NCI-H1105 (cell line): Measurements from ENCODE around the gene KCNQ1.

Source experiments
- DNase-seq: peaks from one replicate; lab custom pipeline; 2025; lab: John Stamatoyannopoulos, UW

The KCNQ1 gene

DNA sequence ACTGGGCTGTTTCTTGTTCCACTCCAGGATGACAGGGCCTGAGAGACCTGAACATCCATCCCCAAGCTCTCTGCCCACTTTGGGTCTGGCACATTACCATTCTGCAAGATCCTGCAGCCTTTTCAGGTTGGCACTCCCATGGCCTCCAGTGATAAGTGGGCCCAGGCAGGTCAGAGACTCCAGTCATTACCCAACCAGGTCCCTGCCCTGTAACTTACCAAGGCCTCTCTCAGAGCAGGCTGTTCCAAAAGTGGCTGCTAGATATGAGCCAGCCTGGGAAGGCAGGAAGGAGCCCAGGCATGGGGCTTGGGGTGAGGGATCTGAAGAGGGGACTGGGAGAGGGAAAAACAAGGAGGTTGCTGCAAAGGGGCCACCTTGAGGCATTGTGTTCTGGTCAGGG is 219.1 kb downstream of the KCNQ1 start:
- DNase-seq: no peak

DNA sequence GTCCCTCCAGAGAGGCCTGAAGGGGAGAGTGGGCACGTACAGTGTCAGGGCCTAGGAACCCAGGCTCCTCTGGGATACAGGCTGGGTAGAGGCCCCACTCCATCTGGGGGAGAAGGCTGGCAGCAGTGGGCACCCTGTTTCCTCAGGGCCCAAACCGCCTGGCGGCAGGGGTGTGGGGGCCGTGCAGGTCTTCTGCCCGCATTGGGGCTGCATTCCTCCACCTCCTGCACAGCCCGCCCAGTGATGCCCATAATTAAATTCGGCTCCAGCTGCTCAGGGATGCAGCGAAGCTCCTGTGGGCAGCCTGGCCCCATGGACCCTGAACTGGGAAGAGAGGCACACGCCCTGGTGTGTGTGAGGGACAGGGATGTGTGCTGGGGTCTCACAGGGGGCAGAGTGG is 219.6 kb downstream of the KCNQ1 start:
- DNase-seq: no peak

DNA sequence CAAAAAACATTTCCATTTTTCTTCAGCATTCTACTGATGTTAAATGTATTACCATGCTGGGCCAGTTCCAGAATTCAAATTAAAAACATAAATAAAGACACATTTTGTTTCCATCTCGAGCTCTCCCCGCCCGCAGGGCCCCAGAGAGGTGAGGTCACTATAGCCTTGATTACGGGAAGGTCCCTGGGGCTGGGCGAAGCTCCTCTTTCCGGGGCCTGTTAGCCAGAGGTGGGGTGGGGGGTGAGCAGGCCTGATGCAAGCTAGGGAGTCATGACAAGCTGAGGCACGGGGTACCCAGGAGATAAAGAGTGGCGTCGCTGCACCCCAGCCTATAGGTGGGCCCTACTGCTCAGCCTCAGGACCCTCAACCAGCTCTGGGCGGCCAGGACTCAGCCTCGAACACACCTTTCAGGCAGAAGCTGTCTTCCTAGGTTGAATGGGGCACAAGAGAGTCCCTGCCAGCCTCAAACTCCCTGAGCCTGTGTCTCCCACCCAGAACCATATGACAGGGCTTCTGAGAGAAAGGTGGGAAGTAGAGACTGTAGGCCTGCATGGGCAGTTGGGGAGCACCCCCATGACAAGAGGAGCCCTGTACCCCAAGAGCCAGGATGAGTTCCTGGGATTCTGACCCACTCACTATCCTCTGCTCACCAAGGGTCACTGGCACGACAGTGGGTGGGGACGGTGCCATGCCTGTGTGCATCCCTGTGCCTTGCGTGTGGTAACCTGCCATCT is 220.2 kb downstream of the KCNQ1 start:
- DNase-seq: no peak

DNA sequence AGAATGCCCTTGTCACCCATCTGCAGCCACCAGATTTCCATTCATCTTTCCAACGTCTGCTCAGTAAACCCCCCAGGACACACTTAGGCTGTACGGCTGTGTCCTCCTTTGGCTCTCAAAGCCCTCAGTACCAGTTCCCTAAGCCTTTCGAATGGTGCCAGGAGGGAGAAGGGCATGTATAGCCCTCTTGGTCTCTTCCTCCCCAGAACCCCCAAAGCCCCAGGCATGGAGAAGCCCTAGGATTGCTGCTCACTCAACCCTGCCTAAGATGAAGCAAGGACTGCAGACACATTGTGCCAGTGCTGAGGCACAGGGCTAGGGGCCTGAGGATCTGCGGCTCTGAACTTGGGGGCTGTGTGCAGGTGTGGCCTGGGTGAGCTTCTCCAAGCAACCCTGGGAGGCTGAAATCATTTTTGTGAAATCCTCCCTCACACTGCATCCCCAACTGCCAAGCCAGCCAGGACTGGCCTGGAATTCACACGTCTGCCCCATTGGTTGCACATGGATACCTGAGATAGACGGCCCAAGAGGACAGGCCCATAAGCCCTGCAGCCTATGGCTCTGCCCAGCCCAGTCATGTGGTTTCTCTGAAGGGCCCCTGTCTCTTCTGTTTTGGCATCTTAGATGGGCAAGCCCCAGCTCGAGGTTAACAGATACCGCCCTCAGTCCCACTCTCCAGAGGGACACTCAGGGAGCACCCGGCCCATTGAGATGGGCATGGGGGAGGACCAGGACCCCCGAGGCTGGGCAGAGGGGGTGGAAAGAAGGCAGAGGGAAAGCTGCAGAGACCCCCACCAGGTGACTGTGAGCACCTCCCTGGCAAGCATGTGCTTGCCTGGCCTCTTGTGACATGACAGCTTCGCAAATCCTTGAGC is 221.0 kb downstream of the KCNQ1 start:
- no peak for DNase-seq

DNA sequence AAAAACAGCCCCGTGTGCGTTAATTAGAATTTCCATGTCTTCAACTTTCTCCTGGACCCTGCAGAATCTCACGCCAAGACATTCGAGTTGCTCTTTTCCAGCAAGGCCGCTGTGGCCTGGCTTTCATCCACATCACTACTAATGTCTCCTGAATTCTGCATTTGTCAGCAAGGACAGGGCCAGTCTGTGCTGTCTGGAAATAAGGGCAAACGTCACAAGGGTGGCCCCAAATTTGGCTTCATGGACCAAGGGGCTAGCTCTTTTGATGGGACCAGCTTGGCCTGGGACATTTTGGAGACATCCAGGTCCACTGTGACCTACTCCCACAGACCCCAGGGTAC is 221.6 kb downstream of the KCNQ1 start:
- no peak for DNase-seq

DNA sequence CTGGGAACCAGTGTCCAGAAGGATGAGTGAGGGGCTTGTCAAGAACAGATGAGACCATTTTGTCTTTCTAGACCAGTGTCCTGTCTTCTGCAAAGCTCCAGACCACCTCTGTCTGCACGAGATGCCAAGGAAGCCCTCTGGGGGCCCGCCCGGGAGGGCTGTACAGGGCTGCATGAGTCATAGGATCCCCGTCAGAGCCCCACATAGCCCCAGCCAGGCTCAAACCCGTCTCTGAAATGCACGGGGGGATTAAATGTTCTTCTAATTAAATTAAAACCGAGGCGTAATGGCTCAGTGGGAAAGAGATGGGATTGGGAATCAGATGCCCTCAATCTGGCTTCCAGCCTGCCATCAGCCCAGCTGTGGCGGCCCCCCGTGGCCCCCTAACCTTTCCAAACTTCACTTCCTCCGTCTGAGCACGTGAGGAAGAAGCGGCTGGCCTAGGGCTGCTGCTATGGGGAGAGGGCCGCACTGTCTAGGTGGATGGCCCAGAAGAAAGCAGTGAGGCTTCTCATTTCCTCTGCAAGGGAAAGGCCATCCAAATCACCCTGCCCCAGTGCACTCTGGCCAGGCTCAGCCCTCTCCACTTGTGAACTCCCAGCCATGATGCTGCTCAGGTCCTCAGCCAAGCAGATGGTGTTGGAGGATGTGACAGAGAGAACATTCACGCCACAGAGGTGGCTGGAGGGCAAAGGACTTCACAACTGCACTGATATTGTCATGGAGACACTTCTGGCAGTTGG is 222.2 kb downstream of the KCNQ1 start:
- no peak for DNase-seq

DNA sequence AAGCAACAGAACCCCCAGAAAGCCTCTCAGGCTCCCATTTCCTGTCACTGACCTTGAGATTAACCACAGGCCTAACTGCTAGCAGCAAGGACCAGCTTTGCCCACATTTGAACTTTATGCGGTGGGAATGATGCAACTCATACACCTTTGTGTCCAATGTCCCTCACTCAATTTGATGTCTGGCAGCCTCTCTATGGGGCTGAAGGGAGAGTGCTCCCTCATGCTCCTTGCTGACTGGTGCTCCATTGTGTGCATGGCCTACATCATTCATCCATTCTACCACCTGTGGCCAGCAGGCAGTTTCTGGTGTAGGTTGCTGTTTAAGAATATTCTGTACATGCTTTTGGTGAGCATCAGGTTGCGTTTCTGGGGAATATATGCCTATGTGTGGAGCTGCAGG is 223.1 kb downstream of the KCNQ1 start:
- DNase-seq: no peak

DNA sequence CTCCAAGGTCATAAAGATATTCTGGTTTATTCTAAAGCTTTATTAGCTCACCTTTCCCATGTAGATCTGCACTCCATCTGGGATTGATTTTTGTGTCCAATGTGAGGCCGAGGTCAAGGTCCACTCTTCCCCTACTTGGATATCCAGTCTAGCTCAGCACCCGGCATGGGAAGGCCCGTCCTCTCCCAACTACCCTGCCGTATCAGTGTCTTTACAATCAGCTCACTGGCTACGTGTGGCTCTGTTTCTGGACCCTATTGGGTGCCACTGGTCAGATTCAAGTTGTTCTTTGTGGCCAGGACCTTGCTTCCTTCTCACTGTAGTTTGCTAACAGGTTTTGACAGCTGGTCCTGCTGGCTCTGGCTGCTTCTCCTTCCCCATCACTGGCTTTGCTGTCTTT is 224.1 kb downstream of the KCNQ1 start:
- no peak for DNase-seq

DNA sequence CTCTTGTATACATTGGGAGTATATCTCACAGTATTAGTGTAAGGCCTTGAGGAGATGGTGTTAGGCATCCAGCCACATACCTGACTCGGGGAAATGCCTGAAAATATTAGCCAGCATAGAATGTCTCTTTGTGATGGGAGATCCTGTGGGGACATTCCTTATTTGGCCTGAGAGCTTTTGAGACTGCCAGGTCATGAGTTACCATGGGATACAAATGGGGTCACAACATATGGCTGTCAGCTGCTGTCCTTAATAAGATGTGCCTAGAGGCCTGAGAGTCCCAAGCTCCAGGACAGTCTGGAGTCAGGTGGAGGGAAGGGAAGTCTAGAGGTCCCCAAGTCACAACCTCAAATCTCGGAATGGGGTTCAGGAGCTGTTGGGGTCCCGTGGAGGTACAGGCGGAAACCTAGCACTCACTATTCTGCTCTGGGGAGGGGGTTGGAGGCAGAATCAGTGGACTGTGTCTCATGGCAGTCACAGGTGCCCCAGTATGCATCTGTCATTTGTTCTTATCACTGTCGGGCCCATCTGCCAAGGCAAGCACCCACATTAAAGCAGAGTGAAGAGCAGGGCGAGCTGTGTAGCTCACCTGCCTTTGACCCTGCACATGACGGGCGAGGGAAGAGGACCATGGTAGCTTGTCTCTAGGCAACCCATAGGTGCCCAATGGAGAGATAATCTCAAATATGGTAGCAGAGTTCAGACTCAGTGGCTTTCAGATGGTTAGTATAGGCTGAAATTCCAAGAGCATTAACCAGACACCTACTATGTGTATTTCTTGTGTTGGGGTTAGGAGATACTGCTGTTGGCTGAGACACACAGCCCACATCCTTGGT is 225.0 kb downstream of the KCNQ1 start:
- no peak for DNase-seq

DNA sequence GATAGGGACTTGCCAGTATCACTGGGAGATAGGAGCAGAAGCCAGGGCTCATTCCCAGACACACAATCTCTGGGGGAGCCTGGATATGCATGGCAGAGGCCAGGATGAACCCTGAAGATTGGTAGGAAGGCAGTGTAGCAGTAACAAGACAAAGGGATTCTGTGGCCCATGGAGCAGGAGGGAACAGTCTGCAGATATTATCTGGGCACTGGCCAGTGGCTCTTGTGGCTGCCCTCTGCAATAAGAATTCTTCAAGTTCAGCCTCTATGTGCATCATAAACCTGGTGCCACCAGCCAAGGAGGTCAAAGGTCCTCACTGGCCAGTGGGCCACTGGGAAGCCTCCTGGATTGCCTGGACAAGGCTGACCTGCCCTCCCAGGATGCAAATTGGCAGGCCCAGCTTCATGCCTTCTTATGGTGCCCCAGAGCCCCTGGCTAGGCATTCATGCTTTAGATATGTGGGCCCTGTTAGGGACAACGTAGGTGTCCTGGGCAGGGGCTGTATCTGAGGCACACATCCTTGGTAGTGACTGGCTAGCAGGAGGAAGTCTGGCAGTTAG is 225.8 kb downstream of the KCNQ1 start:
- DNase-seq: no peak

DNA sequence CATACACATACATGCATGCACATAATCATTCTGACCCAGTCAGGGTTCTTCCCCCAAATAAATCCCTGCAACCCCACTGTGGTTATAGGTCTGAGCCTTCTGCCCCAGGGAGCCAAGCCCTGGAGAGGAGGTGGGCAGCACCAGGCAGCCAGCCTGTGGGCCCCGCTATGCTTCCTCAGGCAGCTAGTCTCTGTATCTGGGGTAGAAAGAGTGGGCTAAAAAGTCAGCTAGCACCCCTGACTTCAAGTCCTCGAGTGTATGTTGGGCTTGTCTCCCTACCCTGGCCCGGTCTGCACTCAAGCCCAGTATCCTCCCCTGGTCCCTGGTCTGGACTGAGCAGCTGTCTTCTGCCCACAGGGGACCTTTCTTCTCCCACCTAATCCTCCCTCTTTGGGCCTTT is 226.9 kb downstream of the KCNQ1 start:
- DNase-seq: no peak

DNA sequence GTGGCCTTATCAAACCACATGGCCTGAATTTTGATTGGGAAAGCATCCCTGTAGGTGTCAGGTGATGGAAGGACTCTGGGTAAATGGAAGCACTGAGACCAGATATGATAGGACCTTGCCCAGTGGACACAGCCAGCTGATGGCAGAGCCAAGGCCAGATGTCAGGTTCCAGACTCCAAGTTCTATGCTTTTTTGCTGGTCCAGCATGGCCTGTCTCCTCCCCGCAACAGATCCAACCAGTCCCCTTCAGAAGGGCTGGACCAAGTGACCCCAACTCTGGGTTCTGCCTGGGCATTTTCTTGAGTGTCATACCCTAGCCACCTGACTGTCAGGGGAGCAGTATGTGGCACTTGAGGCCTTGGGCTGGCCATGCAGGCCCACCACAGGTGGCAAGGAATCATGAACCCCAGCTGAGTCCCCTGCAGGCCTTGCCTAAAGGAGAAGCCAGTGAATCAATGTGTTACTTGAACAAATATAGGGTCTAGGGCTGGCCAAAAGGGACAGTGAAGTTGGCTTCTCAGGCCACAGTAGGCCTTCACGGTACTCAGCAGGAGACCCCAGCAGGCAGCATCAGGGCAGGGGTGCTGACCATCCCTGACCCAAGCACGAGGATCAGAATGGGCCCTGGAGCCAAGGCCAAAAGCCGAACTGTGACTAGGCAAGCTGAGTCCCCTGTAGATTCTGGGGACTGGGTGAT is 227.9 kb downstream of the KCNQ1 start:
- no peak for DNase-seq

DNA sequence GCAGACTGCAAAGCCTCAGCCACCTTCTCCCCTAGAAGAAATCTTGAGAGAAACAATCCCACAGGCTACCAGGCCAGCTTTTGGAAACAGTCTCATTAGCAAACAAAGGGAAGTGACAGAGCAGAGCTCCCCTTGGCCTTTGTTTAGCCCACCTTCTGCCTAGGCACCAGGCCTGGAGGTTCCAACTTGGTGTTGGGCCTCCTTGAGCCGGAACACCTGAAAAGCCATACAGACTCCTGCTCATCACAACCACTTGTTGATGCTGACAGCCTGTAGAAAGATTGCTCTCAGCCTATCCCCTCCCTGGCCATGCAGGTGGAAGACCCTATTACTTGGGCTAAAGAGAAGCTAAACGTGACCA is 228.4 kb downstream of the KCNQ1 start:
- no peak for DNase-seq

DNA sequence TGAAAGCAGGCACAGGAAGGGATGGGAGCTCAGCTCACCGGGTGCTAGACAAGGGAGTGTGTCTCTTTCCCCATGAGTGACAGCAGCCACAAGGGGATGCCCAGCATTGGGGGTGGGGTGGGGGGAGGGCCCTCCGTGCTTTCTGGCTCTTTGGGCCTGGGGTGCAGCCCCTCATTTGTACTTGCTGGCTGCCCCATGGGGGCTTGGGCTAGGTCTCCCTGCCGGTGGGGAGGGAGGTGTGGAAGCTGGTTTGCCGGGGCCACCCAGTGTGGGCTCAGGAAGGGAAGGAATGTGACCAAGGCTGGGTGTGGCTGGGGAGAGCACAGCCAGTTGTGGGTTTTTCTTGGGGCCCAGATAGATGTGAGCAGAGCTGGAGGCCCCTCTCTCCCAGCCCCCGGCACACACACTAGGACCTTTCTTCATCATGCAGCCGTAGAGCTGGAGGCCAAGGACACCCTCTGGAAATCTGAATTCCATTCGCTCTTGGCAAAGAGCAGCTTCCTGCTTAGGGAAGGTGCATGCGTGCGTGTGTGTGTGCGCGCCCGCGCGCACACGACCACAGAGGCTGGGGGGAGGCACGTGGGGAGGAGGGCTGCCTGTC is 229.2 kb downstream of the KCNQ1 start:
- DNase-seq: no peak

DNA sequence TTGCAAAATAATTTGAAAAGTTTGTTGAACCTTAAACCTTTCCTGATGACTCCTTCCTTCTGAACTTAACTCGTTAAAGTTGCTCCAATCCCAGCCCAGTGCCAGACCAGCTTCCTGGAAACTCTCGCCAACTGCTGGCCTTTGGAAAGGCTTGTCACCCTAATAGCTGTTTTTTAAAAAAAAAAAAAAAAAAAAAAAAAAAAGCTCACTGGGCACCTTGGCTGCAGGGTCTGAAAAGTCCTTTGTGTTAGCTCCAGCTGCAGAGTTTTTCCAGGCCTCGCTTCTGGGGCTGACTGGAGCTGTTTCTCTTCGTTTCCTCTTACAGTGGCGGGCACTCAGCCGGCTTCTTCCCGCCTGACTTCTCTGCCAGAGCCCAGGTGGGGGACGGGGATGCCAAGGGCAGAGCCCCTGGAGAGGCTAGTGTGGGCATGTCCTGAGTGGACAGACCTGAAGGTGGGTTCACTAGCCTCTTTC is 229.9 kb downstream of the KCNQ1 start:
- no peak for DNase-seq

DNA sequence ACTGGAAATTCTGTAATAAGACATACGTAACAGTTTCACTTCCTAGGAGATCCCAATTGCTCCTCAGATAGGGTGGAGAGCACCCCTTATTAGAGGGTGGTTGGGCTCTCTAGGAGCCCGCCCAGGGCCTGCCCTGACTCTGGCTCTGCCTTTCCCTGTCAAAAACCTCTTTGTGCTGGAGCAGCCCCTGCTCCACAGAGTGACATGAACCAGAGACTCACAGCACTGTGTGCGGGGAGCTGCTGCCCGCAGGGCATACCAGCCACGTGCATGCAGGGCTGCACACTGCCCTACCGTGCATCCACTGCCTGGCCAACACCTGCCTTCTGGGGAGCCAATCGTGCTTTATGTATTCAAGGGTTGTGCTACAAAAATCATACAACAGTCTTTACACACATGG is 230.7 kb downstream of the KCNQ1 start:
- no peak for DNase-seq

DNA sequence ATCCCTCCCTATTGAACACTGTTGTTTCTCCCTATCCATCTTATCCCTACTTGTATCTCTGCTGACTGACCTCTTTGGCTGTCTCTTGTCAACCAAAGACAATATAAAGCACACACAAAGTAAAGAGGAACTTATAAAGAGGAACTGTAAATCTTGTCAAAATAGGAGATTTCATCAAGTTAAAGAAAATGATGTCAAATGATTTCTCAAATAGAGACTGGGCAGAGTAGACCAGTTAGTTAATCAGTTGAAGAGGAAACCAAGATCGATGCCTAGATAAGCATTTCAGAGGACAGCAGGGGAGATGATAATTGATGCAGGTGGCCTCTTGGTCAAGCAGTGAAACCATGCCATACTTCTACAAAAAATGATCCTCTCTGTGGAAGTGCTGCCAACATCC is 232.3 kb downstream of the KCNQ1 start:
- no peak for DNase-seq

DNA sequence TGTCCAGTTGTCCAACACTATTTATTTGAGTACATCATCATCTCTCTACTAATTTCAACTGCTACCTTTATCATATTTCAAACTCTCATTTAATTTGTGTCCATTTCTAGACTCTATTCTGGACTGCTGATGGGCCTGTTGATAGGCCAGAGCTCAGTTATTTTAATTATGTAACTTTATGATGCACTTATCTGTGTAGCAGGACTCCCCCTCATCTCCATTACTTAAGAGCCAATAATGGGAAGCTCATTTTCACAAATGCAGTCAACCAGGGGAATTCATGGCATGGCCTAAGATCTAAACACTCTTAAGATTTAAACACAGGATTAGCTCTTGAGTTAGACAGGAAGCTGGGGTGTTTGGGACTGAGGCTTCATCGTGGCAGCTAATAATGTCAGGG is 233.6 kb downstream of the KCNQ1 start:
- no peak for DNase-seq

DNA sequence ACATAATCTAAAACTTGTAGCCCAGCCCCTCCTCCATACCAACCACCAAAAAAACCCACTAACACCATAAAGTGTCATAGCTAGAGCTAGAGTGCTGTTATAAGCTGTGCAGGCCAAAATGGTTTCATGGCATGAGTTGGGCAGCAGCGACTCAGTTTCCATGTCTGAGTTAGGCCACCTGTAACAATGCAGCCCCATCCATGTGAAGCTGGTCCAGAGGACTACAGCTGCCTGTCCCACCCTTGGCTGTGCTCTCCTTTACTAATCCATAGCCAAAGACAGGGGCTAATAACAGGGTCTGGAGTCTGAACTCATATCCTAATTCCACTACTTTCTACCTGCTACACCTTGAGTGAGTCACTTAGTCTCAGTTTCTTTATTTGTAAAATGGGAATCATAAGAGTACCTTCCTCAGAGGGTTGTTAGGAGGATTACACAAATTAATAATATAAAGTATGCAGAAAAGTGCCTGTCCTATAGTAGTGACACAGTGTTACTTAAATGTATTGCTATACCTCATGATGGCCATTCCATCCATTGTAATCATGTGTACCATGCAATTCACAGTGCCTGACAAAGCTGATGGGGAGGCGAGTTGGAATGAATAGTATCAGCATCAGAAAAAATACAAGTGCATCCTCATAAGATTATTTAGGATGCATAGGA is 234.3 kb downstream of the KCNQ1 start:
- no peak for DNase-seq
